Activated T-cell treated with anti-CD3 and anti-CD28 coated beads, Interleukin-2, amount 50 U/mL, for 4 hours (primary cell): ENCODE results near the gene CD300A. TPM values are rescaled to one million over a fixed set of nuclear protein-coding genes. Genes with fewer than 3 reads are reported as not detected.

ENCODE experiments used
- ATAC-seq, 2 donors: fragments of 200-7000 bp; cut with Tn5 transposase; one replicate each; pipeline ENCODE4 v1.10.0; 2021
- DNase-seq: peaks from one replicate; pipeline ENCODE4 v3.0.0-alpha.2; 2020
- H3K27me3 Mint-ChIP-seq: one replicate; pipeline ENCODE4 v1.8.0; 2021; ENCODE audit warnings: low read depth, mixed read lengths
- H3K36me3 Mint-ChIP-seq: one replicate; pipeline ENCODE4 v1.8.0; 2022; ENCODE audit warnings: mixed read lengths; ENCODE audit not compliant: insufficient read depth
- H3K4me1 Mint-ChIP-seq: one replicate; pipeline ENCODE4 v1.8.0; 2021; ENCODE audit warnings: low read depth, mixed read lengths
- H3K4me3 Mint-ChIP-seq: one replicate; pipeline ENCODE4 v1.8.0; 2021; ENCODE audit warnings: mild to moderate bottlenecking, moderate library complexity, mixed read lengths
- H3K9me3 Mint-ChIP-seq: one replicate; pipeline ENCODE4 v1.8.0; 2021; ENCODE audit warnings: mixed read lengths
- total RNA-seq, 3 donors: library from RNA; stranded (reverse); gene quantifications; one replicate each; pipeline ENCODE4 v1.2.1, GENCODE V29; 2021

CD300A gene
- total RNA-seq, 3 donors from 2014 or later: 1.3 to 2.6 (median 2.1) TPM

DNA sequence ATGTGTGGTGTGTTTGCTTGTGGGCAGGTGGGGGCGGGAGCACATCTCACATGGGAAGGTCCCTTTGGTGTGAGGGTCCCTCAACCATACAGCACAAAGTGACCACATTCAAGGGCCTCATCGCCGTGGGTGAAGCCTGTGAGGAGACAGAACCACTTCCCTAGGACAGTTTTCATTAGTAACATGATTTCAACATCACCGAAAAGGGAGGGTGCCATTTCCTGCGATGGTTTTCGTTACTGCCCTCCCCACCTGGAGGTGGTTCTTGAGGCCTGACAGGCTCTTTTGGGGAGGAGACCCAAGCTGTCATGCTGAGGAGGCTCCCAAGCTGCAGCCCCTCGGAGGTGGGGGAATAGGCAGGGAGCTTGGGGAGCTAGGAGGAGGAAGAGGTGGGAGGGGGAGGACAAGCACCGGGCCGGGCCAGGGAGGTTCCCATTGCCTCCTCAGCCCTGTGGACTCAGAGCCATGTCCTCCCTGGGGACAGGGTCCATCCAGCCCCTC is 55.3 kb downstream of the CD300A start:
- H3K4me3 Mint-ChIP-seq: no peak overlapping the region
- H3K27me3 Mint-ChIP-seq: peaks cover 51% of the 10 kb centered on the region
- DNase-seq (no peak), ATAC-seq (peak in 1 of 2 donors; percentile 5)
- no peaks in the 10 kb centered on the region for H3K36me3 Mint-ChIP-seq
- H3K9me3 Mint-ChIP-seq: peaks cover 11% of the 10 kb centered on the region
- H3K4me1 Mint-ChIP-seq: peaks cover 16% of the 10 kb centered on the region

DNA sequence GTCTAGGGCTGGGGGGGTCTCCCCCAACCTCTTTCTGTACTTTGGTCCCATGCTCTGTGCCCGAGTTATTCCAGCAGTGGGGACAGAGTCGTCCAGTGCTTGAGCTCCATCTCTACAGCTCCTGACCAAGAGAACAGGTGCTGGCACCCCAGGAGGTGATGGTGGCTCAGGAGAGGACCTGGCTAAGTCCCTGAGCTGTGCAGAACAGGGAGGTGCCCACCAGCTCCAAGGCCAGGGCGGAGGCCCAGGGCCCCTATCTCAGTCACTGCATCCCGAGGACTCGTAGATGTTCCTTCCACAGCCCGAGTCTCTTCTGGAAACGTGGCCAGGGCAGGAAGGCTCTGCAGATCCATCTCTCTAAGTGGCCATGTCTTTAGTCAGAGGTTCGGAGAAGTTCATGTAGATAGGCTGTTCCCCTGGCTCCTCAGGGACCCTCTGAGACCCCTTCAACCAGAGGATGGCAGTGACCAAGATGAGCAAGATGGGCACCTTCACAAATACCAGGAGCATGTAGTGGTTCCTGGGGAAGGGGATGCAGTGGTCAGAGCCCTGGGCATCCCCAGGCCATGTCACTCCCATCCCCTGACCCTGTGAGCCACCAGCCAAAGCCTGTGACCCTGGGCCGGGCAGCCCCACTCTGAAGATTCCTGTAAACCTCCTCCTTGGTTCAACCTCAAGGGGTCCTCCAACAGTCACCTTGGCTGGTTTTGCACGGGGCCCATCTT is 56.1 kb downstream of the CD300A start:
- ATAC-seq: no peak
- H3K27me3 Mint-ChIP-seq: peaks cover 48% of the 10 kb centered on the region
- no peaks in the 10 kb centered on the region for H3K36me3 Mint-ChIP-seq

GRCh38 chr17:74523308-74523707 is 56.9 kb downstream of the CD300A start:
- Mint-ChIP-seq H3K27me3 (peaks cover 46% of the 10 kb centered on the region), H3K9me3 (peaks cover 4% of the 10 kb centered on the region), H3K4me1 (peaks cover 16% of the 10 kb centered on the region), H3K4me3 (no peak overlapping the region), H3K36me3 (no peaks in the 10 kb centered on the region)
- no peak for DNase-seq
- no peak for ATAC-seq

More for the DNA sequence above, 56.1 kb downstream of the CD300A start:
- DNase-seq: no peak
- peaks cover 16% of the 10 kb centered on the region for H3K4me1 Mint-ChIP-seq
- no peak overlapping the region for H3K4me3 Mint-ChIP-seq
- peaks cover 11% of the 10 kb centered on the region for H3K9me3 Mint-ChIP-seq

DNA sequence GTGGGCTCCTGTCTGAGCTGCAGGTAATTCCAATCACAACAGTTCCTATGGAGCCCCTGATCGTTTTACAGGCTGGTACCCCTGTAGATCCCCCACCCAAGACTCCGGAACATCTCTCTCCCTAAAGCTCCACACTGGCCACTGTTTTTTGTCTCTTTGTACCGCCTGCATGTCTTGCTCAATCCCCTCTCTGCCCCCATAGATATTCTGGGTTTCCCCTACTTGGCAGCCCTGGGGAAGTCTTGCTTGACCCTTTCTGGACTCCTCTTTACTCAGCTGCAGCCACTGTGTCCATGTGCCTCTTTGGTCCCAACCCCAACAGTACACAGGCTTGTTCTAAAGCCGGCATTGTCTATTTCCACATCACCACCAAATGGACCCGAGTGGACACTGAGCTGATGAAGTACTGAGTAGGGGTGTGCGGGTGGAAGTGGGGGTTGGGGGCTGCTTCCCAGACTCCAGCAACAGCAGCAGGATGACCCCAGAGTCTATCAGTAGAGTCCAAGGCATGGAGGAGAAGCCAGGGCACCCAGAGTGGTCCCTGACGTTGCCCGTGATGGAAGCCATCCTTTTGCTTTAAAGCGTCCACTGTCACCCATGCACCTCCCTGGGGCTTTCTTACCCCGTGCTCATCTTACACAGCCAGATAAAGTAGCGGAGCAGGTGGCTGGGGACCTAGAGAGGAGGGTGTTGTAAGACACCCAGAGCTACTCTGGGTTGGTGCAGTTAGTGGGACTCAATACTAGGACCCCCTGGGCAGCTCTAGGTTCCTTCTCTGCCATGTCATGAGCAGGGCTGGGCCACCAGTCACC is 58.4 kb downstream of the CD300A start:
- H3K4me3 Mint-ChIP-seq: no peak overlapping the region
- DNase-seq (no peak), ATAC-seq (no peak)
- no peaks in the 10 kb centered on the region for H3K36me3 Mint-ChIP-seq
- H3K9me3 Mint-ChIP-seq: no peaks in the 10 kb centered on the region
- H3K27me3 Mint-ChIP-seq: peaks cover 49% of the 10 kb centered on the region
- peaks cover 14% of the 10 kb centered on the region for H3K4me1 Mint-ChIP-seq

GRCh38 chr17:74525465-74525725 is 59.0 kb downstream of the CD300A start:
- Mint-ChIP-seq H3K4me3 (no peak overlapping the region), H3K36me3 (no peaks in the 10 kb centered on the region), H3K4me1 (peaks cover 10% of the 10 kb centered on the region), H3K9me3 (no peaks in the 10 kb centered on the region), H3K27me3 (peaks cover 48% of the 10 kb centered on the region)
- DNase-seq: no peak
- ATAC-seq: no peak

DNA sequence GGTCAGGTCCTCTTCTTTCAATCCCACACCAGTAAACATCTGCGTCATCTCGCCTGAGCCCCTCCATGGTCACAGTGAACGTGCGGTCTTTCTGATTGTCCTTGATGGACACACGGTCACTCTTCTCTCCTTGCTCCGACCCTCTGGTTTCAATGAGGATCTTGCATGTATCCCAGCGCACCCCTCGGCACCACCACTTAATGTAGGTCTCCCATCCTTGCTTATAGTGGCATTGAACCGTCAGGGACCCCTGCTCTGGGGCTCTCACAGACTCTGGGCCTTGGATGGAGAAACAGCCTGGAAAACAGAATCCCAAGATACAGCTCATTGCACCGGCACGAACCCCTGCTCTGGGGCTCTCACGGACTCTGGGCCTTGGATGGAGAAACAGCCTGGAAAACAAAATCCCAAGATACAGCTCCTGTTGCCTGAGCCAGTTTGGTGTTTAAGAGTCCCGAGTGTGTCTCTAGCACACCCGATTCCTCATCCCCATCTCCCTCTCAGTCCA is 59.4 kb downstream of the CD300A start:
- DNase-seq (no peak), ATAC-seq (no peak)
- Mint-ChIP-seq H3K4me1 (peaks cover 8% of the 10 kb centered on the region), H3K4me3 (no peak overlapping the region), H3K27me3 (peaks cover 49% of the 10 kb centered on the region), H3K36me3 (no peaks in the 10 kb centered on the region), H3K9me3 (no peaks in the 10 kb centered on the region)

DNA sequence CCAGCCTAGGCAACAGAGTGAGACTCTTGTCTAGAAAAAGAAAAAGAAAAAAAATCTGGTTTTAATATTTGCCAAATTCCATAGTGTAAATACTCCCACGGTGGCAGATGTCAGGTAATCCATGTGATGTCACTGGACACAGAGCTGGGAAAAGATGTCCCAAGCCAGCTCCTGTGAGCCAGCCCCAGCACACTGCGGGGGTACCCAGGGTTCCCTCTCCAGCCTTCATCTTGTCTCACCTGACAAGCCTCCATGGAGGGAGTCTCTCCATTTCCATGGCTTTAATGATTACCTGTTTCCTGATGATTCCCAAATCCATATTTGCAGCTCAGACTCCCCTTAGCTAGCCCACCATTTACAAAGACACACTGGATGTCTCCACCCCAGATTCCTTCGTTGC is 60.2 kb downstream of the CD300A start:
- Mint-ChIP-seq H3K9me3 (no peaks in the 10 kb centered on the region), H3K27me3 (peaks cover 40% of the 10 kb centered on the region), H3K4me3 (no peak overlapping the region), H3K36me3 (no peaks in the 10 kb centered on the region), H3K4me1 (peaks cover 2% of the 10 kb centered on the region)
- no peak for ATAC-seq
- DNase-seq: no peak

DNA sequence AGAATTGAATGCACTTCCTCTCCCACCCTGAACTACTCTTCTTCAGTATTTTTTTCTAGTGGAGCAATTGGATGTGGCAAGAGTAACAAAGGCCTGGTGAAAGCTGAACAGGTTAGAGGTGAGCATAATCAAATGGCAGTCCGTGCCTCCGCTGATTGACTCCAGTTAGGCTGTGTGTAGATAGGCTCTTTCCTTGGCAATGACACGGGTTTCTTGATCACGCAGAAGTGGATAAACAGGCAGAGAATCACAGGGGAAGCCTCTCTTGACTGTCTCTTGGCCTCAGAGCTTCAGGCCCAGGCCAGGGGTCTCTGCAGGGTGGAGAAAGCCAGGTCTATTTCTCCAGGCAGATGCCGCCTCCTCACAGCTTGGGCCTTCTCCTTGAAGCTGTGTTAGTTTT is 60.6 kb downstream of the CD300A start:
- Mint-ChIP-seq H3K4me1 (no peaks in the 10 kb centered on the region), H3K36me3 (no peaks in the 10 kb centered on the region), H3K27me3 (peaks cover 39% of the 10 kb centered on the region), H3K4me3 (no peak overlapping the region), H3K9me3 (no peaks in the 10 kb centered on the region)
- ATAC-seq (no peak), DNase-seq (no peak)

GRCh38 chr17:74527756-74528155 is 61.3 kb downstream of the CD300A start:
- ATAC-seq (no peak), DNase-seq (no peak)
- H3K4me3 Mint-ChIP-seq: no peak overlapping the region
- peaks cover 2% of the 10 kb centered on the region for H3K4me1 Mint-ChIP-seq
- no peaks in the 10 kb centered on the region for H3K36me3 Mint-ChIP-seq
- H3K27me3 Mint-ChIP-seq: peaks cover 41% of the 10 kb centered on the region
- H3K9me3 Mint-ChIP-seq: no peaks in the 10 kb centered on the region

DNA sequence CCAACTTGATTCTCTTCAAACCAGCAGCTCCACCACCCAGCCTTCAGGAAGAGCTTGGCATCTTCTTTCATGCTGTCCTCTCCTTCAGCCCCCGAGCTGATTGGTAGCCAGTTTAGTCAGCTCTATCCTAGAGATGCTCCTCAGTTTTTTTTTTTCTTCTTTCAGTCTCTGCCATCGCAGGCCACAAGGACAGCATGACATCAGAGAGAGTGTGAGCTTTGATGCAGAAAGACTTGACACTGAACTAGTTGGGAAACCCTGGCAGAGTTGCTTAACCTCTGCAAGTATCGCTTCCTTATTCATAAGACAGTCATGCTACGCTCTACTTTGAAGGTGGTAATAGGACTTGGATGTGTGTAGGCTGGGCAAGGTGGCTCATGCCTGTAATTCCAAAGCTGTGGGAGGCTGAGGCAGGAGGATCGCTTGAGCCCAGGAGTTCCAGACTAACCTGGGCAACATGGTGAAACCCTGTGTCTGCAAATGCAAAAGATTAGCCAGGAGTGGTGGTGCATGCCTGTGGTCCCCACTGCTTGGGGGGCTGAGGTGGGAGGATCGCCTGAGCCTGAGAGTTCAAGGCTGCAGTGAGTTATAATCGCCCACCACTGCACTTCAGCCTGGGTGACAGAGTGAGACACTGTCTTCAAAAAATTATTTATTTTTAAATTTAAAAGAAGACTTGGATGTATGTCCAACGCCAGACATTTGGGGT is 62.2 kb downstream of the CD300A start:
- Mint-ChIP-seq H3K9me3 (no peaks in the 10 kb centered on the region), H3K36me3 (no peaks in the 10 kb centered on the region), H3K4me1 (peaks cover 5% of the 10 kb centered on the region), H3K27me3 (peaks cover 46% of the 10 kb centered on the region), H3K4me3 (no peak overlapping the region)
- DNase-seq: no peak
- peak in 1 of 2 donors; percentile 32 for ATAC-seq

DNA sequence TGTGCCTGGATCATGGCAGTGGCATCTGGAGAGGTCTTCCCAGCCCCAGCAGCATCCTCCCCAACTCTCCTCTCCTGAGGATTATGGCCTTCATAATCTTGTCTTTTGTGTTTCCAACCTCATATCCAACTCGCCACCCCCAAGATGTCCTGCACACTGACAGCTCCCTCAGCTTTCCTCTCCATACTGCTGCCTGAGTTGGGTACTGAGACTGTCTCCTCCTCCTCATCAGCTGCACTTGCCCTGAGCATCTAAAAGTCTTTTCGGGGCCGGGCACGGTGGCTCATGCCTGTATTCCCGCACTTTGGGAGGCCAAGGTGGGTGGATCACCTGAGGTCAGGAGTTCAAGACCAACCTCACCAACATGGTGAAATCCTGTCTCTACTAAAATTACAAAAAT is 62.8 kb downstream of the CD300A start:
- H3K36me3 Mint-ChIP-seq: no peaks in the 10 kb centered on the region
- H3K27me3 Mint-ChIP-seq: peaks cover 49% of the 10 kb centered on the region
- H3K4me1 Mint-ChIP-seq: peaks cover 5% of the 10 kb centered on the region
- DNase-seq: no peak
- H3K9me3 Mint-ChIP-seq: no peaks in the 10 kb centered on the region
- no peak overlapping the region for H3K4me3 Mint-ChIP-seq
- ATAC-seq: no peak

DNA sequence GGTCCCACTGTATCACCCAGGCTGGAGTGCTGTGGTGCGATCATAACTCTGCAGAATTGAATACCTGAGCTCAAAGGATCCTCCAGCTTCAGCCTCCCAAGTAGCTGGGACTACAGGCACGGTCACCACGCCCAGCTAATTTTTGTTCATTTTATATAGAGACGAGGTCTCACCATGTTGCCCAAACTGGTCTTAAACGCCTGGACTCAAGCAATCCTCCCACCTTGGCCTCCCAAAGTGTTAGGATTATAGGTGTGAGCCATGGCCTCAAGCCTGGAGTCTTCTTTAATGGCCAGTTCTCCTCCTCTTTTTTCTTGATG is 64.4 kb downstream of the CD300A start:
- Mint-ChIP-seq H3K36me3 (no peaks in the 10 kb centered on the region), H3K4me3 (no peak overlapping the region), H3K4me1 (peaks cover 5% of the 10 kb centered on the region), H3K9me3 (no peaks in the 10 kb centered on the region), H3K27me3 (peaks cover 41% of the 10 kb centered on the region)
- DNase-seq: no peak
- ATAC-seq: no peak

GRCh38 chr17:74531231-74531761 is 64.9 kb downstream of the CD300A start, which contains the start of gene CD300LB:
CD300LB (minus strand) TSS chr17:74531475; CDS start chr17:74531350, 125 bp downstream.
- peak within 1 kb of the TSS; percentile 67 for H3K4me3 Mint-ChIP-seq
- peaks cover 5% of the 10 kb centered on the region for H3K4me1 Mint-ChIP-seq
- no peaks in the 10 kb centered on the region for H3K9me3 Mint-ChIP-seq
- no peak for ATAC-seq
- no peaks in the 10 kb centered on the region for H3K36me3 Mint-ChIP-seq
- peaks cover 38% of the 10 kb centered on the region for H3K27me3 Mint-ChIP-seq
- DNase-seq: no peak

- ATAC-seq (no peak), DNase-seq (no peak)
- H3K4me1 Mint-ChIP-seq: peaks cover 5% of the 10 kb centered on the region
- H3K9me3 Mint-ChIP-seq: no peaks in the 10 kb centered on the region
- H3K36me3 Mint-ChIP-seq: no peaks in the 10 kb centered on the region
- H3K4me3 Mint-ChIP-seq: peak overlapping the region; percentile 67
- peaks cover 38% of the 10 kb centered on the region for H3K27me3 Mint-ChIP-seq
Observed at GRCh38 chr17:74532115-74532514, 65.7 kb downstream of the CD300A start.
